Measurements from ENCODE around the gene GTF2A2. TPM values are rescaled to one million over a fixed set of nuclear protein-coding genes. Genes with fewer than 3 reads are reported as not detected.

Gene GTF2A2
- total and polyA plus RNA-seq, 4 experiments from 2014 or later, result 58.5 to 127 (median 91.4) TPM

DNA sequence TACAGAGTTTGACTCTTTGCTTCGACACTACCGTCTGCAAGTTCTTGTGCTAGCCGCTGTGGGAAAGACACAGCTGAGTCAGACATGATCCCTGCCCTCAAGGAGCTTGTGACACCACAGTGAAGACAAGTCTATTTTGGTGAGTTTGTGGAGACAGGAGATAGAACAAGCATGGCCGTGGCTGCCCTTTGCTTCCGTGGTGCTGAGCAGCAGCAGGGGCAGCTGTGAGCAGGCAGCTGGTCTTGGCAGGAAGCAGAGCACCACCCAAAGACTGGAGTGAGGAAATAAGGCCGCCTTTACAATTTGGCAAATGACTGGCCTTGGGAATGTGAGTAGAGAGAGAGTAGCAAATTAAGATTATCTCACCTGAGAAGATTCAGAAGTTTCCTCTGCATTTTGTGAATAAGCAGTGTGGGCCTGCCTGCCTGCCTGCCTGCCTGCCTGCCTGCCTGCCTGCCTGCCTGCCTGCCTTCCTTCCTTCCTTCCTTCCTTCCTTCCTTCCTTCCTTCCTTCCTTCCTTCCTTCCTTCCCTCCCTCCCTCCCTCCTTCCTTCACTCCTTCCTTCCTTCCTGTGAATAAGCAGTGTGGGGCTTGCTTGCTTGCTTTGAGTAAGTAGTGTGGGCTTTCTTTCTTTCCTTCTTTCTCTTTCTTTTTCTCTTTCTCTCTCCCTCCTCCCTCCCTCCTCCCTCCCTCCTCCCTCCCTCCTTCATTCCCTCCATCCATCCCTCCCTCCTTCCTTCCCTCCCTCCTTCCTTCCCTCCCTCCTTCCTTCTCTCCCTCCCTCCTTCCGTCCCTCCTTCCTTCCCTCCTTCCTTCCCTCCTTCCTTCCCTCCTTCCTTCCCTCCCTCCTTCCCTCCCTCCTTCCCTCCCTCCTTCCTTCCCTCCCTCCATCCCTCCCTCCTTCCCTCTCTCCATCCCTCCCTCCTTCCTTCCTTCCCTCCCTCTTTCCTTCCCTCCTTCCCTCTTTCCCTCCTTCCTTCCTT is 47.3 kb downstream of the GTF2A2 start:
- peaks cover 2% of the 10 kb centered on the region for H3K4me1 ChIP-seq (ENCODE audit: insufficient read depth, low read length)
- Mint-ChIP-seq H3K27ac (no peak overlapping the region), H3K9me3 (peaks cover 0 to 11% (median 3%) of the 10 kb centered on the region in 8 donors), H3K27me3 (peaks cover 8 to 17% of the 10 kb centered on the region in 2 donors), H3K36me3 (no peaks in the 10 kb centered on the region), H3K4me1 (peaks cover 0 to 4% (median 2%) of the 10 kb centered on the region in 4 donors), H3K4me3 (no peak overlapping the region)
- no peaks in the 10 kb centered on the region for H3K27me3 ChIP-seq (ENCODE audit: insufficient read depth, low read length)
- POLR2A ChIA-PET (ENCODE audit: partially characterized antibody), result no interaction called here
- no peak overlapping the region for H3K4me3 ChIP-seq (ENCODE audit: low read length in 2 of 2)
- intact Hi-C loops (cut with micrococcal nuclease), result no loop called here
- no peak for DNase-seq
- no peaks in the 10 kb centered on the region for H3K9me3 ChIP-seq (ENCODE audit: control insufficient read depth in 1 of 2, low read length in 2 of 2)
- H3K36me3 ChIP-seq (ENCODE audit: insufficient read depth, low read length), result no peaks in the 10 kb centered on the region
- CTCF ChIA-PET (ENCODE audit: partially characterized antibody), result interaction anchor here (1.2 kb wide), 1 partner anchor 16 kb away, joined by 3 read pairs; no protein-coding TSS in a partner anchor
- H3K27ac ChIP-seq (ENCODE audit: low read depth, low read length), result no peak overlapping the region

DNA sequence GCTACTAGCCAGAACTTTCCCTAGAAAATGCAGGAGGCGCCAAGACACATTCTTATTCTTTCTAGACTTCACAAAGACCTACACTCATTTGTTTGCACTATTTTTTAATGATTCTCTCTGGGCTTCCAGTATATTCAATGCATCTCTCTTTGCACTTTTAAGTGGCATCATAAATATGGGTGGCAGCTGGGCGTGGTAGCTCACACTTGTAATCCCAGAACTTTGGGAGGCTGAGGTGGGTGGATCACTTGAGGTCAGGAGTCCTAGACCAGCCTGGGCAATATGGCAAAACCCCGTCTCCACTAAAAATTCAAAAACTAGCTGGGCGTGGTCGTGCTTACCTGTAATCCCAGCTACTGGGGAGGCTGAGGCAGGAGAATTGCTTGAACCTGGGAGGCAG is 51.3 kb downstream of the GTF2A2 start:
- H3K4me1 Mint-ChIP-seq, result no peaks in the 10 kb centered on the region
- H3K27me3 ChIP-seq (ENCODE audit: insufficient read depth, low read length), result no peaks in the 10 kb centered on the region
- ChIA-PET POLR2A (ENCODE audit: partially characterized antibody) (no interaction called here), CTCF (ENCODE audit: partially characterized antibody) (interaction anchor here (1.3 kb wide), 1 partner anchor 10 kb away, joined by 3 read pairs; no protein-coding TSS in a partner anchor)
- no peaks in the 10 kb centered on the region for H3K4me1 ChIP-seq (ENCODE audit: insufficient read depth, low read length)
- no peak overlapping the region for H3K4me3 ChIP-seq (ENCODE audit: low read length in 2 of 2)
- H3K36me3 Mint-ChIP-seq, result peaks cover 0 to 7% of the 10 kb centered on the region in 2 donors
- H3K36me3 ChIP-seq (ENCODE audit: insufficient read depth, low read length), result no peaks in the 10 kb centered on the region
- no peak for DNase-seq
- no peak overlapping the region for H3K27ac ChIP-seq (ENCODE audit: low read depth, low read length)
- intact Hi-C loops (cut with micrococcal nuclease), result no loop called here
- peaks cover 19 to 24% of the 10 kb centered on the region in 2 donors for H3K27me3 Mint-ChIP-seq
- no peak overlapping the region for H3K4me3 Mint-ChIP-seq
- H3K9me3 Mint-ChIP-seq, result peaks cover 6 to 34% (median 25%) of the 10 kb centered on the region in 8 donors
- no peak overlapping the region for H3K27ac Mint-ChIP-seq
- peaks cover 0 to 3% of the 10 kb centered on the region in 2 donors for H3K9me3 ChIP-seq (ENCODE audit: control insufficient read depth in 1 of 2, low read length in 2 of 2)

DNA sequence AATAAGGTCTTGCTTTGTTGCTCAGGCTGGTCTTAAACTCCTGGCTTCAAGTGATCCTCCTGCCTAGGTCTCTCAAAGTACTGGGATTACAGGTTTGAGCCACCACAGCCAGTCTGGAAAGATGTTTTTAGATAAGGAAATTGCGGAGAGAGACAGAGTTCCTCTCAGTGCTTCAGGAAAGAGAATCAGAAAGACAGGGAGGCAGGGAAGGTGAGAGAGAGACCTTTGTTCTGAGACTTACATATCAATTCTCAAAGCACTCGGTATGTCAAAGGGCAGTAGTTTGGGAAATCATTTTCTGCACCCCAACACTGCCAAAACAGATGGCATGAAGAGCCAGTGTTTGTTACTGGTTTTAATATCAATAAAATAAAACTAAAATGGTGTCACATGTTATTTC is 58.9 kb downstream of the GTF2A2 start:
- ChIA-PET POLR2A (ENCODE audit: partially characterized antibody) (no interaction called here), CTCF (ENCODE audit: partially characterized antibody) (no interaction called here)
- intact Hi-C loops (cut with micrococcal nuclease), result no loop called here
- Mint-ChIP-seq H3K27ac (no peak overlapping the region), H3K27me3 (peaks cover 13 to 16% of the 10 kb centered on the region in 2 donors), H3K4me1 (no peaks in the 10 kb centered on the region), H3K36me3 (peaks cover 0 to 7% of the 10 kb centered on the region in 2 donors), H3K4me3 (no peak overlapping the region), H3K9me3 (peaks cover 0 to 29% (median 19%) of the 10 kb centered on the region in 8 donors)
- Histone ChIP-seq H3K4me3 (ENCODE audit: low read length in 2 of 2) (no peak overlapping the region), H3K4me1 (ENCODE audit: insufficient read depth, low read length) (no peaks in the 10 kb centered on the region), H3K27ac (ENCODE audit: low read depth, low read length) (no peak overlapping the region), H3K27me3 (ENCODE audit: insufficient read depth, low read length) (no peaks in the 10 kb centered on the region), H3K9me3 (ENCODE audit: control insufficient read depth in 1 of 2, low read length in 2 of 2) (peaks cover 0 to 3% of the 10 kb centered on the region in 2 donors), H3K36me3 (ENCODE audit: insufficient read depth, low read length) (no peaks in the 10 kb centered on the region)
- no peak for DNase-seq

DNA sequence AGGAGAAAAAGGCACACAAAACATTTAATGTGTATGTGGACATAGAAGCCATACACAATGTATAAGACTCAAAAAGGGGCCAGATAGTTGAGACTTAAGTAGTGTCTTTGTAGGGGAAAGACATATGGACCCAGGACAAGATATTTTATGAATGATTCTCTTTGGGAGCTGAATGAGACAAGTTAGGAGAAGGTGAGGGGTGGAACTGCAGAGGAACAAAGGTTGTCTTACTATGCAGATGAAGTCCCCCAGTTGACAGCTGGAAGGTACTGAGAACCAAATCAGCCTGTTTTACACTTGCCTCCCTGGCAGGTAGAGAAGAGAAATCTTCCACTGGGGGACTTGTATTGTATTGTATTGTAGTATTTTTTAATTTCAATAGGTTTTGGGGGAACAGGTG is 60.7 kb downstream of the GTF2A2 start:
- peaks cover 0 to 5% of the 10 kb centered on the region in 2 donors for H3K36me3 Mint-ChIP-seq
- DNase-seq, result no peak
- H3K9me3 Mint-ChIP-seq, result peaks cover 0 to 16% (median 10%) of the 10 kb centered on the region in 8 donors
- ChIA-PET POLR2A (ENCODE audit: partially characterized antibody) (no interaction called here), CTCF (ENCODE audit: partially characterized antibody) (interaction anchor here (1.3 kb wide), 1 partner anchor 9 kb away, joined by 3 read pairs; no protein-coding TSS in a partner anchor)
- Histone ChIP-seq H3K4me1 (ENCODE audit: insufficient read depth, low read length) (no peaks in the 10 kb centered on the region), H3K4me3 (ENCODE audit: low read length in 2 of 2) (no peak overlapping the region), H3K27me3 (ENCODE audit: insufficient read depth, low read length) (no peaks in the 10 kb centered on the region), H3K36me3 (ENCODE audit: insufficient read depth, low read length) (no peaks in the 10 kb centered on the region), H3K9me3 (ENCODE audit: control insufficient read depth in 1 of 2, low read length in 2 of 2) (no peaks in the 10 kb centered on the region), H3K27ac (ENCODE audit: low read depth, low read length) (no peak overlapping the region)
- H3K27me3 Mint-ChIP-seq, result peaks cover 12 to 13% of the 10 kb centered on the region in 2 donors
- H3K27ac Mint-ChIP-seq, result no peak overlapping the region
- H3K4me1 Mint-ChIP-seq, result peaks cover 0 to under 1% (median under 1%) of the 10 kb centered on the region in 4 donors
- intact Hi-C loops (cut with micrococcal nuclease), result no loop called here
- H3K4me3 Mint-ChIP-seq, result no peak overlapping the region

DNA sequence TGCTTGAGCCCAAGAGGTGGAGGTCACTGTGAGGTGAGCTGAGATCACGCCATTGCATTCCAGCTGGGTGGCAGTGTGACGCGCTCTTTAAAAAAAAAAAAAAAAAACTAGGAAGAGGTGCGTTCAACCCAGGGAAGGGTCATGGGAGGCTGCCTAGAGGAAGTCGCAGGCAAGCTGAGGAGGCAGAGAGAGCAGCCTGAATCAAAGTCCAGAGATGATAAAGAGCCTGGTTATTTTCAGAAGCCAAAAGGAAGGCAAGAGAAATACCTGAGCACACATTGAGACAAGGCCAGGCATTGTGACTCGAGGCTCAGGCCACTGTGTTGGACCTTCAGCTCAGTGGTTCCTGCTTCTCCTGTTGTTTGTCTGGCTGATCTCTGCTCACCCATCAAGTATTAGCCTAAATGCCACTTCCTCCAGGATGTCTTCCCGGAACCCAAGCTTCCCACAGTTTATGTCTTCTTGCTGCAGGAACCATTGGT is 61.8 kb downstream of the GTF2A2 start:
- CTCF ChIA-PET (ENCODE audit: partially characterized antibody), result interaction anchor here (1.3 kb wide), 1 partner anchor 10 kb away, joined by 3 read pairs; no protein-coding TSS in a partner anchor
- DNase-seq, result no peak

DNA sequence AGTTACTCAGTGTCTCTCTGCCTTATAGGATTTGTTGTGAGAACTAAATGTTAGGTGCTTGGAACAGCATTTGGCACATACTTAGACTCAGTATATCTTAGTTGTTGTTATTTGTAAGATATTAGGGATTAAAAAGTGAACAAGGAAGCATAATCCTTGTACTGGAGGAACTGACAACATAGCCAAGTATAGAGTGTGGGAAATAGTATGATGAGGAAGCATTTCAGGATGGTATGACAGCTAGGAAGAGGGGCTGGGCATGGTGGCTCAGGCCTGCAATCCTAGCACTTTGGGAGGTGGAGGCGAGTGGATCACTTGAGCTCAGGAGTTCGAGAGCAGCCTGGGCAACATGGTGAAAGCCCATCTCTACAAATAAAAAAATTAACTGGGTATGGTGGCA is 62.3 kb downstream of the GTF2A2 start:
- no peak overlapping the region for H3K4me3 Mint-ChIP-seq
- intact Hi-C loops (cut with micrococcal nuclease), result no loop called here

More for the DNA sequence above, 61.8 kb downstream of the GTF2A2 start:
- Mint-ChIP-seq H3K27me3 (peaks cover 8% of the 10 kb centered on the region in 2 donors), H3K27ac (no peak overlapping the region), H3K9me3 (peaks cover 0 to 9% (median 3%) of the 10 kb centered on the region in 8 donors), H3K4me3 (no peak overlapping the region), H3K36me3 (no peaks in the 10 kb centered on the region), H3K4me1 (peaks cover 5 to 9% (median 6%) of the 10 kb centered on the region in 4 donors)
- Histone ChIP-seq H3K36me3 (ENCODE audit: insufficient read depth, low read length) (no peaks in the 10 kb centered on the region), H3K4me1 (ENCODE audit: insufficient read depth, low read length) (no peaks in the 10 kb centered on the region), H3K9me3 (ENCODE audit: control insufficient read depth in 1 of 2, low read length in 2 of 2) (no peaks in the 10 kb centered on the region), H3K27me3 (ENCODE audit: insufficient read depth, low read length) (no peaks in the 10 kb centered on the region), H3K27ac (ENCODE audit: low read depth, low read length) (no peak overlapping the region), H3K4me3 (ENCODE audit: low read length in 2 of 2) (no peak overlapping the region)
- POLR2A ChIA-PET (ENCODE audit: partially characterized antibody), result no interaction called here
- intact Hi-C loops (cut with micrococcal nuclease), result no loop called here

DNA sequence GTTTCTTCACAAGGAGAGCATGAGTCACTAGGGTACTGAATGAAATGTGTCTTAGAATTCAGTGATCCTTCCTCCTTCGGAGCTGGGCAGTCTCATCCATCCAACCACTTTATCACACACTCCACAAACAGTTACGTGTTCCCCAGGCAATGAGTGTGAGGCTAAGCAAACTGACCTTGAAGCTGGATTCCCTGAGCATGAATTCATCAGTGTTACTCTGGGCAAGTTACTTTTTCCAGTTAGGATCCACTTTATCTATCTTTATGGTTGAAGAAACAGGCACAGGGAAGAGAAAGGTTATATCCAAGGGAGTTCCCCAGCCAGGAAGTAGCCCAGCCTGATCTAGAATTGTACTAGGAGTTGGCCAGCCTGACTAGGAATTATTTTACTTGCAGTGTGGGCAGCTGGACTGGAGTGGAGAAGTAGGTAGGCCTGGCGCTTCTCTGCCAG is 62.8 kb downstream of the GTF2A2 start:
- intact Hi-C loops (cut with micrococcal nuclease), result no loop called here
- H3K27ac ChIP-seq (ENCODE audit: low read depth, low read length), result no peak overlapping the region
- CTCF ChIA-PET (ENCODE audit: partially characterized antibody), result no interaction called here
- Mint-ChIP-seq H3K4me1 (peaks cover 5 to 12% (median 7%) of the 10 kb centered on the region in 4 donors), H3K4me3 (no peak overlapping the region), H3K27ac (no peak overlapping the region), H3K27me3 (peaks cover 6 to 11% of the 10 kb centered on the region in 2 donors), H3K36me3 (no peaks in the 10 kb centered on the region), H3K9me3 (peaks cover 0 to under 1% (median 0%) of the 10 kb centered on the region in 8 donors)
- no peaks in the 10 kb centered on the region for H3K36me3 ChIP-seq (ENCODE audit: insufficient read depth, low read length)
- H3K9me3 ChIP-seq (ENCODE audit: control insufficient read depth in 1 of 2, low read length in 2 of 2), result no peaks in the 10 kb centered on the region
- POLR2A ChIA-PET (ENCODE audit: partially characterized antibody), result no interaction called here
- no peaks in the 10 kb centered on the region for H3K4me1 ChIP-seq (ENCODE audit: insufficient read depth, low read length)
- H3K4me3 ChIP-seq (ENCODE audit: low read length in 2 of 2), result no peak overlapping the region
- H3K27me3 ChIP-seq (ENCODE audit: insufficient read depth, low read length), result no peaks in the 10 kb centered on the region
- DNase-seq, result no peak

More for the DNA sequence above, 62.3 kb downstream of the GTF2A2 start:
- no peaks in the 10 kb centered on the region for H3K27me3 ChIP-seq (ENCODE audit: insufficient read depth, low read length)
- ChIA-PET POLR2A (ENCODE audit: partially characterized antibody) (no interaction called here), CTCF (ENCODE audit: partially characterized antibody) (no interaction called here)
- peaks cover 5 to 10% (median 7%) of the 10 kb centered on the region in 4 donors for H3K4me1 Mint-ChIP-seq
- H3K4me3 ChIP-seq (ENCODE audit: low read length in 2 of 2), result no peak overlapping the region
- no peaks in the 10 kb centered on the region for H3K36me3 ChIP-seq (ENCODE audit: insufficient read depth, low read length)
- no peak overlapping the region for H3K27ac Mint-ChIP-seq
- H3K36me3 Mint-ChIP-seq, result no peaks in the 10 kb centered on the region
- peaks cover 0 to 5% (median 1%) of the 10 kb centered on the region in 8 donors for H3K9me3 Mint-ChIP-seq
- peaks cover 8 to 9% of the 10 kb centered on the region in 2 donors for H3K27me3 Mint-ChIP-seq
- no peaks in the 10 kb centered on the region for H3K9me3 ChIP-seq (ENCODE audit: control insufficient read depth in 1 of 2, low read length in 2 of 2)
- H3K4me1 ChIP-seq (ENCODE audit: insufficient read depth, low read length), result no peaks in the 10 kb centered on the region
- no peak for DNase-seq
- H3K27ac ChIP-seq (ENCODE audit: low read depth, low read length), result no peak overlapping the region
